Sigmoid colon (tissue), 7 donors: Measurements from ENCODE around the gene MRPL43. TPM values are rescaled to one million over a fixed set of nuclear protein-coding genes. Genes with fewer than 3 reads are reported as not detected.
A peak's percentile ranks its signal among the peaks of the same experiment; 100 is the strongest.

Experiments used
- DNase-seq: peaks from one replicate; pipeline ENCODE4 v3.0.0-alpha.2; 2019
- H3K27ac ChIP-seq, 4 donors: fragments of 200-600 bp; sonication (generic); one replicate each; pipeline ENCODE4 v1.5.1; 2016 to 2019; ENCODE audit warnings: mild to moderate bottlenecking in 1 of 4
- H3K27me3 ChIP-seq, 3 donors: fragments of 200-600 bp; sonication (generic); one replicate each; pipeline ENCODE4 v1.5.1; 2019; ENCODE audit warnings: mild to moderate bottlenecking in 1 of 3
- H3K36me3 ChIP-seq, 4 donors: fragments of 200-600 bp; sonication (generic); one replicate each; pipeline ENCODE4 v1.5.1; 2016 to 2019
- H3K4me1 ChIP-seq, 4 donors: fragments of 200-600 bp; sonication (generic); one replicate each; pipeline ENCODE4 v1.5.1; 2017 to 2019
- H3K4me3 ChIP-seq, 4 donors: fragments of 200-600 bp; sonication (generic); one replicate each; pipeline ENCODE4 v1.5.1; 2017 to 2019; ENCODE audit warnings: mild to moderate bottlenecking in 2 of 4, moderate library complexity in 1 of 4
- H3K9me3 ChIP-seq, 4 donors: fragments of 200-600 bp in 3 of 4; sonication (generic) in 3 of 4; one replicate each; pipeline versions ENCODE4 v1.5.1 to v1.6.1; 2013 to 2019
- EP300 ChIP-seq, 4 donors: sonication (generic); formaldehyde crosslinking; IDR thresholded peaks; one replicate each; pipeline ENCODE4 v1.6.1; 2017; ENCODE audit warnings: antibody characterized with exemption in 4 of 4
- POLR2A ChIP-seq, 2 donors: fragments of 450-650 bp; IDR thresholded peaks; one replicate each; pipeline ENCODE4 v1.6.1; 2016; ENCODE audit warnings: antibody characterized with exemption in 2 of 2, mild to moderate bottlenecking in 2 of 2, moderate library complexity in 2 of 2
- POLR2AphosphoS5 ChIP-seq, 4 donors: sonication (generic); formaldehyde crosslinking; IDR thresholded peaks; one replicate each; pipeline ENCODE4 v1.6.1; 2017; ENCODE audit warnings: antibody characterized with exemption in 4 of 4
- WGBS, 2 donors: extraction: QIAGEN DNeasy Blood & Tissue Kit; methylation state at CpG; one replicate each; pipeline ENCODE4 v1.1.7; 2013; 5-methylcytosine and 5-hydroxymethylcytosine counted together
- intact Hi-C: fragments of 100-400 bp; cut with DNase I; formaldehyde crosslinking; loops from one replicate; pipeline ENCODE4 v1.15.1; 2023
- polyA plus RNA-seq, 3 donors: library from polyadenylated mRNA; stranded (reverse); fragments of 200-250 nt; gene quantifications; one replicate each; pipeline ENCODE4 v1.2.3, GENCODE V29; 2013
- total RNA-seq, 4 donors: library from RNA; depleted of rRNA; stranded (reverse); fragments of >200 nt; gene quantifications; one replicate each; pipeline ENCODE4 v1.1.0, GENCODE V29; 2016
- TF ChIP-seq, protein P1 (sequence below), 4 experiments: fragments of 450-650 bp in 3 of 4; fragments of 200-600 bp in 1 of 4; IDR thresholded peaks; one replicate each; pipeline ENCODE4 v1.5.1; 2016 to 2019; ENCODE audit warnings: antibody characterized with exemption in 4 of 4, mild to moderate bottlenecking in 3 of 4, moderate library complexity in 2 of 4
- donor health status: healthy with polysubstance abuse.
- donor health status: Bipolar disorder and iron deficiency.
- donor health status: healthy.

The MRPL43 gene
- total and polyA plus RNA-seq, 7 donors = 73.8 to 119 (median 88.4) TPM

GRCh38 chr10:101002456-101002855, 15.2 kb upstream of the MRPL43 start:
- Histone ChIP-seq H3K27ac (peak overlapping the region; percentile 99 to 100 (median 100)), H3K36me3 (peaks cover 17 to 52% (median 34%) of the 10 kb centered on the region in 4 donors), H3K9me3 (no peaks in the 10 kb centered on the region), H3K27me3 (no peaks in the 10 kb centered on the region), H3K4me1 (peaks cover 0 to 69% (median 56%) of the 10 kb centered on the region in 4 donors), H3K4me3 (no peak overlapping the region)
- peak; percentile 66 for DNase-seq
- intact Hi-C loops = no loop called here
- TF ChIP-seq, protein P1, sequence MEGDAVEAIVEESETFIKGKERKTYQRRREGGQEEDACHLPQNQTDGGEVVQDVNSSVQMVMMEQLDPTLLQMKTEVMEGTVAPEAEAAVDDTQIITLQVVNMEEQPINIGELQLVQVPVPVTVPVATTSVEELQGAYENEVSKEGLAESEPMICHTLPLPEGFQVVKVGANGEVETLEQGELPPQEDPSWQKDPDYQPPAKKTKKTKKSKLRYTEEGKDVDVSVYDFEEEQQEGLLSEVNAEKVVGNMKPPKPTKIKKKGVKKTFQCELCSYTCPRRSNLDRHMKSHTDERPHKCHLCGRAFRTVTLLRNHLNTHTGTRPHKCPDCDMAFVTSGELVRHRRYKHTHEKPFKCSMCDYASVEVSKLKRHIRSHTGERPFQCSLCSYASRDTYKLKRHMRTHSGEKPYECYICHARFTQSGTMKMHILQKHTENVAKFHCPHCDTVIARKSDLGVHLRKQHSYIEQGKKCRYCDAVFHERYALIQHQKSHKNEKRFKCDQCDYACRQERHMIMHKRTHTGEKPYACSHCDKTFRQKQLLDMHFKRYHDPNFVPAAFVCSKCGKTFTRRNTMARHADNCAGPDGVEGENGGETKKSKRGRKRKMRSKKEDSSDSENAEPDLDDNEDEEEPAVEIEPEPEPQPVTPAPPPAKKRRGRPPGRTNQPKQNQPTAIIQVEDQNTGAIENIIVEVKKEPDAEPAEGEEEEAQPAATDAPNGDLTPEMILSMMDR (IDR thresholded peaks at IDR 0.05) = no peak
- no peak for TF ChIP-seq POLR2A (IDR thresholded peaks at IDR 0.05)
- no peak for TF ChIP-seq POLR2AphosphoS5 (IDR thresholded peaks at IDR 0.05)
- TF ChIP-seq EP300 (IDR thresholded peaks at IDR 0.05) = no peak
- WGBS, 2 donors = 85 to 96% methylated on average over 11 of the region's 11 CpGs

DNA sequence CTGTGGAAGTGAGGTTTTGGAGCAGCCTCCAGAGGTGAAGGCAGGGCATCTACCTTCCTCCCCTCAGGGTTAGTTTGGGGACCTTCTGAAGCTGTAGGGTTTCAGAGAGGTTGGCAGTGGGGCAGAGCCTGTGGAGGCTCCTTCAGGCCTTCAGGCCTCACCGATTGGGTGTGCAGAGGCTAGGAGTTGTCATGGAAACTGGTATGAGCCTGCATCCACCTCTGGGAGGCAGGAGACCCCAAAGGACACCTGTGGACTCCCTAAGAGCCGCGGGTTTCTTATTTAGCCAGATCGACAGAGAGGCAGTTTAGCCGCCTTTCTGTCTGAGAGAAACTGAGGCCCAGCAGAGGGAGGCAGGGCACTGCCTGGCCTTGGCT, 14.3 kb upstream of the MRPL43 start:
- Histone ChIP-seq H3K27ac (peak overlapping the region; percentile 99 to 100 (median 100)), H3K36me3 (peaks cover 17 to 44% (median 29%) of the 10 kb centered on the region in 4 donors), H3K4me1 (peaks cover 0 to 66% (median 54%) of the 10 kb centered on the region in 4 donors), H3K9me3 (no peaks in the 10 kb centered on the region), H3K27me3 (no peaks in the 10 kb centered on the region), H3K4me3 (peak overlapping the region in 3 of 4 donors; percentile 80 to 90 (median 90))
- intact Hi-C loops = no loop called here
- DNase-seq = no peak
- no peak for TF ChIP-seq POLR2A (IDR thresholded peaks at IDR 0.05)
- TF ChIP-seq EP300 (IDR thresholded peaks at IDR 0.05) = no peak
- TF ChIP-seq POLR2AphosphoS5 (IDR thresholded peaks at IDR 0.05) = no peak
- TF ChIP-seq, protein P1 (IDR thresholded peaks at IDR 0.05) = no peak
- WGBS, 2 donors = 72 to 76% methylated on average over 5 of the region's 5 CpGs

DNA sequence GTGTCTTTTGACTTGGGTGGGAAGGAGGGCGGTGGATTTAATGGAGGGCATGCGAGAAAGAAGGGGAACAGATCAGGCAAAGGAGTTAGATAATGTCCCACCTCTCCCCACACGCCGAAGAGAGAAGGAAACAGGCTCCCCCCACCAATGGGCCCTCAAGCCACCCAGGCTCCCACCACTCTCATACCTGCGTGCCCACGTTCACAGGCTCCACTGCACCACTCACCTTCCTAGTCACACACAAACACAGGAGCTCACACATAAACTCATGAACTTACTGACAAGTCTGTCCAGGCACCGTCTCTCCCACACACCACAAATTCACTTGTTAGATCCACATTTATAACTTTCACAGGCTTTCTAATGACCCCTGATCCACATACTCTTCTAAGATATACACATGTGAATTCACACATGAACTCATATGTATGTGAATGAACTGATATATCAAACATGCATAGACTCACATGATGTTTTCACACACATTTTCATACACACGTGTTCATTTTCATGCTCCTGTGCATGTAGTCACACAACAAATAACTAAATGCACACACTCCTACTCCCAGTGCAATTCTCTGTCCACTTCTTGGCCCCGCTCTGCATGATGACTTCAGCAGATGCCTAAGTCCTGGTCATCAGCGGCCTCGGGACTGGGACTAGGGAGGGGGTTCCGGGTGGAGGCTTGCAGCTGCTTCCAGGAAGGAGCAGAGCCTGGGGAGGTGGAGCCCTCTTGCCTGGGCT, 13.8 kb upstream of the MRPL43 start:
- Histone ChIP-seq H3K9me3 (no peaks in the 10 kb centered on the region), H3K36me3 (peaks cover 17 to 38% (median 23%) of the 10 kb centered on the region in 4 donors), H3K4me1 (peaks cover 0 to 70% (median 57%) of the 10 kb centered on the region in 4 donors), H3K27me3 (no peaks in the 10 kb centered on the region), H3K4me3 (peak overlapping the region; percentile 80 to 90 (median 90)), H3K27ac (peak overlapping the region; percentile 99 to 100 (median 100))
- WGBS, 2 donors = 42 to 48% methylated on average over 12 of the region's 12 CpGs
- DNase-seq = peak; percentile 98
- TF ChIP-seq POLR2AphosphoS5 (IDR thresholded peaks at IDR 0.05) (peak; percentile 89 to 98 (median 95)), EP300 (IDR thresholded peaks at IDR 0.05) (peak in 2 of 4 donors; percentile 40 to 84), POLR2A (IDR thresholded peaks at IDR 0.05) (peak; percentile 70 to 89)
- TF ChIP-seq, protein P1 (IDR thresholded peaks at IDR 0.05) = no peak
- intact Hi-C loops = no loop called here

GRCh38 chr10:101000127-101000914, 13.0 kb upstream of the MRPL43 start:
- intact Hi-C loops = no loop called here
- H3K9me3 ChIP-seq = no peaks in the 10 kb centered on the region
- H3K4me1 ChIP-seq = peaks cover 0 to 70% (median 57%) of the 10 kb centered on the region in 4 donors
- 12 to 17% methylated on average over 19 of the region's 19 CpGs for WGBS, 2 donors
- H3K27me3 ChIP-seq = no peaks in the 10 kb centered on the region
- peak; percentile 74 for DNase-seq
- H3K27ac ChIP-seq = peak overlapping the region; percentile 99 to 100 (median 100)
- H3K36me3 ChIP-seq = peaks cover 13 to 31% (median 18%) of the 10 kb centered on the region in 4 donors
- H3K4me3 ChIP-seq = peak overlapping the region; percentile 80 to 90 (median 90)
- TF ChIP-seq POLR2AphosphoS5 (IDR thresholded peaks at IDR 0.05) (peak in 1 of 4 donors; percentile 10), POLR2A (IDR thresholded peaks at IDR 0.05) (no peak)

GRCh38 chr10:100999742-101000126, 12.4 kb upstream of the MRPL43 start, which contains the start of gene LZTS2:
Gene LZTS2, plus strand, starts transcription at chr10:100999808. Its CDS starts 2,731 bp downstream, at chr10:101002539.
- DNase-seq = peak; percentile 72

More at GRCh38 chr10:100999742-101000126, 12.4 kb upstream of the MRPL43 start, which contains the start of gene LZTS2:
- Histone ChIP-seq H3K36me3 (peaks cover 11 to 25% (median 18%) of the 10 kb centered on the region in 4 donors), H3K4me3 (peak within 1 kb of the TSS; percentile 80 to 90 (median 90)), H3K4me1 (peaks cover 0 to 68% (median 56%) of the 10 kb centered on the region in 4 donors), H3K27me3 (no peaks in the 10 kb centered on the region), H3K27ac (peak within 1 kb of the TSS; percentile 99 to 100 (median 100)), H3K9me3 (no peaks in the 10 kb centered on the region)
- intact Hi-C loops = loop anchor here (1.0 to 5.0 kb wide), 2 partner anchors 13 to 87 kb away; partner anchors contain the start of gene SLF2
- 2% methylated on average over 44 of the region's 44 CpGs for WGBS, 2 donors
- TF ChIP-seq EP300 (IDR thresholded peaks at IDR 0.05) = no peak
- no peak for TF ChIP-seq POLR2A (IDR thresholded peaks at IDR 0.05)
